Cardiac fibroblast (primary cell): ENCODE data around the gene SP110.

Experiments used
- DNase-seq, 2 donors: peaks; one replicate each; pipeline versions ENCODE4 v3.0.0 to v3.0.0-alpha.2; 2010; ENCODE audit warnings: low read depth in 2 of 2
- H3K4me3 ChIP-seq, 2 donors: replicated peaks in 1 of 2; 1 replicate in 1 of 2; 2 replicates in 1 of 2; pipeline ENCODE4 v1.5.1; 2011; ENCODE audit warnings: low read depth in 2 of 2, low read length in 2 of 2, mild to moderate bottlenecking in 2 of 2, moderate library complexity in 1 of 2
- CTCF ChIP-seq: IDR thresholded peaks from one replicate; pipeline ENCODE4 v1.5.1; 2011; ENCODE audit warnings: low read depth, mild to moderate bottlenecking, low read length, inconsistent platforms

The SP110 gene

GRCh38 chr2:230202430-230203109 is 17.2 kb downstream of the SP110 start:
- DNase-seq = no peak
- TF ChIP-seq CTCF = no peak
- H3K4me3 ChIP-seq = no peak overlapping the region

GRCh38 chr2:230184727-230185578 is 34.8 kb downstream of the SP110 start:
- no peak for TF ChIP-seq CTCF
- no peak for DNase-seq
- no peak overlapping the region for H3K4me3 ChIP-seq

- no peak overlapping the region for H3K4me3 ChIP-seq
- no peak for TF ChIP-seq CTCF
- no peak for DNase-seq
These were observed 38.6 kb downstream of the SP110 start for GRCh38 chr2:230181195-230181594.

- H3K4me3 ChIP-seq = no peak overlapping the region
- no peak for TF ChIP-seq CTCF
- DNase-seq = no peak
These were observed 39.9 kb downstream of the SP110 start for GRCh38 chr2:230179907-230180306.

- no peak for TF ChIP-seq CTCF
- DNase-seq = no peak
- H3K4me3 ChIP-seq = no peak overlapping the region
These were observed 41.0 kb downstream of the SP110 start for GRCh38 chr2:230178546-230179485.

- H3K4me3 ChIP-seq = no peak overlapping the region
- DNase-seq = no peak
- TF ChIP-seq CTCF = no peak
These were observed 42.8 kb downstream of the SP110 start for GRCh38 chr2:230176996-230177395.
